ENCODE measurements around the gene STX10. TPM values are rescaled to one million over a fixed set of nuclear protein-coding genes. Genes with fewer than 3 reads are reported as not detected.
A peak's percentile ranks its signal among the peaks of the same experiment; 100 is the strongest.

STX10 gene
- total RNA-seq, 1 experiment from 2014 or later, result 56.9 TPM

DNA sequence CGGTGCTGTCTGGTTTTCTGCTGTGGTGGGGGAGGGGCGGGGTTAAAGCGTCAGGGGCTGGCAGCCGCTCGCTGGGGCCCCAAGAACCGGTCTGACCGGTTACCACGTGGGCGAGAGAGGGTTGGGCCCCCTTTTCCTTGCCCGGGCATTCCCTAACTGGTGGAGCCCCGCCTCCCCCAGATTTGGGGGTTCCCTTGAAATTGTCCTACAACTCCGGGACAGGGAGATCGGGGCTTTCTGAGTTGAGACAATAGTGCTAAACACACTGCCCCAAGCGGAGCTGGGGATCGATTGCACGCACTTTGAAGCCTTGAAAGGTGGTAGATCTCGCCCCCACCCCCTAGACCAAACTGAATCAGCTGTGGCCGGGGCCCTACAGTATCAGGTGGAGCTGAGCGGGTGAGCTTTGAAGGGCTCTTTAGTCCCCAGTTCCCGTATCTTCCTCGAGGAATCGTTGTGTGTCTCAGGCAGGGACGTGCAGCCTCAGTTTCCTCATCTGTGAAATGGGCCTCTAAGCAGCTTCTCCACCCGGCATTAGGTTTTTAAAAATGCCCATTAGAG lies 4.8 kb upstream of the STX10 start (continued):
- TF ChIP-seq, protein P1, sequence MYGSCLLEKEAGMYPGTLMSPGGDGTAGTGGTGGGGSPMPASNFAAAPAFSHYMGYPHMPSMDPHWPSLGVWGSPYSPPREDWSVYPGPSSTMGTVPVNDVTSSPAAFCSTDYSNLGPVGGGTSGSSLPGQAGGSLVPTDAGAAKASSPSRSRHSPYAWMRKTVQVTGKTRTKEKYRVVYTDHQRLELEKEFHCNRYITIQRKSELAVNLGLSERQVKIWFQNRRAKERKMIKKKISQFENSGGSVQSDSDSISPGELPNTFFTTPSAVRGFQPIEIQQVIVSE (CRISPR knock-in tag; IDR thresholded peaks at IDR 0.05; ENCODE audit: borderline replicate concordance), result no peak
- TF ChIP-seq SP1 (CRISPR knock-in tag; conservative IDR thresholded peaks at IDR 0.05) (peak; percentile 48), PRRX2 (CRISPR knock-in tag; IDR thresholded peaks at IDR 0.05) (peak; percentile 74; the same call in 1 of the 2 replicates), CREM (CRISPR knock-in tag; IDR thresholded peaks at IDR 0.05) (0 out of 2 replicates have a peak, but pooled peaks have one; percentile 19), ZNF138 (CRISPR knock-in tag; conservative IDR thresholded peaks at IDR 0.05) (no peak), GTF2I (CRISPR knock-in tag; conservative IDR thresholded peaks at IDR 0.05) (peak; percentile 99), RELA (CRISPR knock-in tag; IDR thresholded peaks at IDR 0.05; ENCODE audit: borderline replicate concordance) (0 out of 2 replicates have a peak, but pooled peaks have one; percentile 23)
- TF ChIP-seq, protein P2, sequence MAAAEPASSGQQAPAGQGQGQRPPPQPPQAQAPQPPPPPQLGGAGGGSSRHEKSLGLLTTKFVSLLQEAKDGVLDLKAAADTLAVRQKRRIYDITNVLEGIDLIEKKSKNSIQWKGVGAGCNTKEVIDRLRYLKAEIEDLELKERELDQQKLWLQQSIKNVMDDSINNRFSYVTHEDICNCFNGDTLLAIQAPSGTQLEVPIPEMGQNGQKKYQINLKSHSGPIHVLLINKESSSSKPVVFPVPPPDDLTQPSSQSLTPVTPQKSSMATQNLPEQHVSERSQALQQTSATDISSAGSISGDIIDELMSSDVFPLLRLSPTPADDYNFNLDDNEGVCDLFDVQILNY (CRISPR knock-in tag; IDR thresholded peaks at IDR 0.05), result no peak

DNA sequence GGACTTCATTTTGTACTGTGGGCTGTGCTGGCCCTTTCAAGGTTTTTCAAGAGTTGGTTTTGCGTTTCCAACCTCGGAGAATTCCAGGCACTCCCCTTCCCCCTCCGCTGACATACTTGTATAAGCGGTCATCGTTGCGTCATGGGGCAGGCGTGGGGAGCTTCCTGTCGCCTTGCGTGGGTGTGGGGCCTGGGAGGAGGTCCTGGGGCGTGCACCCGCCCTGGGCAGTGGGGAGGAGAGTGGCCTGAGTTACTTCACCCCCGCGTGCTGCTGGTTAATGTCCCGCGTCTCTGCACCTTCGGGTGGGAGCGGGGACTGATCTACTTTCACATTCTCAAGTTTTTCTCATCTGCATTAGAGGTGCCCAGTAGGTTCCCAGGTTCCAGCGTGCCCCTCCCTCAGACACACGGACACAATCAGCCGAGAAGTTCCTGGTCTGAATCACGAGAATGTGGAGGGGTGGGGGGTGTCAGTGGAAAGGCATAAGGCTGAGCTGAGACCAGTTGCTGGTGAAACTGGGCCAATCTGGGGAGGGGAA lies 4.1 kb upstream of the STX10 start:
- H3K4me3 Mint-ChIP-seq, result peak overlapping the region; percentile 92
- H3K27ac Mint-ChIP-seq, result peak overlapping the region; percentile 99
- TF ChIP-seq, protein P3, sequence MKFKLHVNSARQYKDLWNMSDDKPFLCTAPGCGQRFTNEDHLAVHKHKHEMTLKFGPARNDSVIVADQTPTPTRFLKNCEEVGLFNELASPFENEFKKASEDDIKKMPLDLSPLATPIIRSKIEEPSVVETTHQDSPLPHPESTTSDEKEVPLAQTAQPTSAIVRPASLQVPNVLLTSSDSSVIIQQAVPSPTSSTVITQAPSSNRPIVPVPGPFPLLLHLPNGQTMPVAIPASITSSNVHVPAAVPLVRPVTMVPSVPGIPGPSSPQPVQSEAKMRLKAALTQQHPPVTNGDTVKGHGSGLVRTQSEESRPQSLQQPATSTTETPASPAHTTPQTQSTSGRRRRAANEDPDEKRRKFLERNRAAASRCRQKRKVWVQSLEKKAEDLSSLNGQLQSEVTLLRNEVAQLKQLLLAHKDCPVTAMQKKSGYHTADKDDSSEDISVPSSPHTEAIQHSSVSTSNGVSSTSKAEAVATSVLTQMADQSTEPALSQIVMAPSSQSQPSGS (CRISPR knock-in tag; IDR thresholded peaks at IDR 0.05; ENCODE audit: borderline replicate concordance, low read depth), result no peak
- TF ChIP-seq, protein P4, sequence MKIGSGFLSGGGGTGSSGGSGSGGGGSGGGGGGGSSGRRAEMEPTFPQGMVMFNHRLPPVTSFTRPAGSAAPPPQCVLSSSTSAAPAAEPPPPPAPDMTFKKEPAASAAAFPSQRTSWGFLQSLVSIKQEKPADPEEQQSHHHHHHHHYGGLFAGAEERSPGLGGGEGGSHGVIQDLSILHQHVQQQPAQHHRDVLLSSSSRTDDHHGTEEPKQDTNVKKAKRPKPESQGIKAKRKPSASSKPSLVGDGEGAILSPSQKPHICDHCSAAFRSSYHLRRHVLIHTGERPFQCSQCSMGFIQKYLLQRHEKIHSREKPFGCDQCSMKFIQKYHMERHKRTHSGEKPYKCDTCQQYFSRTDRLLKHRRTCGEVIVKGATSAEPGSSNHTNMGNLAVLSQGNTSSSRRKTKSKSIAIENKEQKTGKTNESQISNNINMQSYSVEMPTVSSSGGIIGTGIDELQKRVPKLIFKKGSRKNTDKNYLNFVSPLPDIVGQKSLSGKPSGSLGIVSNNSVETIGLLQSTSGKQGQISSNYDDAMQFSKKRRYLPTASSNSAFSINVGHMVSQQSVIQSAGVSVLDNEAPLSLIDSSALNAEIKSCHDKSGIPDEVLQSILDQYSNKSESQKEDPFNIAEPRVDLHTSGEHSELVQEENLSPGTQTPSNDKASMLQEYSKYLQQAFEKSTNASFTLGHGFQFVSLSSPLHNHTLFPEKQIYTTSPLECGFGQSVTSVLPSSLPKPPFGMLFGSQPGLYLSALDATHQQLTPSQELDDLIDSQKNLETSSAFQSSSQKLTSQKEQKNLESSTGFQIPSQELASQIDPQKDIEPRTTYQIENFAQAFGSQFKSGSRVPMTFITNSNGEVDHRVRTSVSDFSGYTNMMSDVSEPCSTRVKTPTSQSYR (CRISPR knock-in tag; IDR thresholded peaks at IDR 0.05), result no peak
- TF ChIP-seq, protein P5, sequence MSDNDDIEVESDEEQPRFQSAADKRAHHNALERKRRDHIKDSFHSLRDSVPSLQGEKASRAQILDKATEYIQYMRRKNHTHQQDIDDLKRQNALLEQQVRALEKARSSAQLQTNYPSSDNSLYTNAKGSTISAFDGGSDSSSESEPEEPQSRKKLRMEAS (CRISPR knock-in tag; IDR thresholded peaks at IDR 0.05), result 0 out of 2 replicates have a peak, but pooled peaks have one; percentile 13
- TF ChIP-seq TEAD1 (CRISPR knock-in tag; IDR thresholded peaks at IDR 0.05) (peak; percentile 61; the same call in 1 of the 2 replicates), ESRRA (CRISPR knock-in tag; IDR thresholded peaks at IDR 0.05; ENCODE audit: borderline replicate concordance) (0 out of 2 replicates have a peak, but pooled peaks have one; percentile 29), GABPB1 (CRISPR knock-in tag; IDR thresholded peaks at IDR 0.05) (peak; percentile 94), TP53 (CRISPR knock-in tag; IDR thresholded peaks at IDR 0.05) (no peak)
- TF ChIP-seq, protein P6, sequence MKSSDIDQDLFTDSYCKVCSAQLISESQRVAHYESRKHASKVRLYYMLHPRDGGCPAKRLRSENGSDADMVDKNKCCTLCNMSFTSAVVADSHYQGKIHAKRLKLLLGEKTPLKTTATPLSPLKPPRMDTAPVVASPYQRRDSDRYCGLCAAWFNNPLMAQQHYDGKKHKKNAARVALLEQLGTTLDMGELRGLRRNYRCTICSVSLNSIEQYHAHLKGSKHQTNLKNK (CRISPR knock-in tag; IDR thresholded peaks at IDR 0.05), result 0 out of 2 replicates have a peak, but pooled peaks have one; percentile 6
- DNase-seq (ENCODE audit: low spot score) (no peak), ATAC-seq (no peak)
- H3K36me3 Mint-ChIP-seq, result peaks cover 20% of the 10 kb centered on the region
- peaks cover 24% of the 10 kb centered on the region for H3K4me1 Mint-ChIP-seq
- POLR2A ChIA-PET, result interaction anchor here (0.9 to 5.5 kb wide), 5 partner anchors 11 to 594 kb away, joined by 3 to 167 read pairs (median 4); a partner anchor contains a TSS
- H3K27me3 Mint-ChIP-seq (ENCODE audit: low read depth), result peaks cover 7% of the 10 kb centered on the region; the same call in 1 of the 2 replicates
- CTCF ChIA-PET, result interaction anchor here (0.5 to 1.7 kb wide), 3 partner anchors 10 to 40 kb away, joined by 3 to 12 read pairs (median 3); no protein-coding TSS in a partner anchor
- H3K9me3 Mint-ChIP-seq, result no peaks in the 10 kb centered on the region

Data from WTC11 (cell line).